Activated T-helper 2 cell treated with anti-CD3 and anti-CD28 coated beads, Interferon-gamma antibody, Interleukin-2, Interleukin-4, amounts not matched to agents 10 μg/mL and 5 μg/mL and 100 μg/mL, durations not matched to agents 14 hours and 24 hours and 36 hours (primary cell): ENCODE data around the gene MAP3K20. TPM values are rescaled to one million over a fixed set of nuclear protein-coding genes. Genes with fewer than 3 reads are reported as not detected.
"Not testable (repeated sequence)": the region's sequence is repeated elsewhere in the genome, so short reads cannot be mapped to it uniquely, and the experiment has no call there.

Experiments used
- DNase-seq: peaks from one replicate; pipeline ENCODE4 v3.0.0; 2021; ENCODE audit warnings: low spot score
- H3K27ac Mint-ChIP-seq: one replicate; pipeline ENCODE4 v1.8.0; 2021; ENCODE audit warnings: mixed read lengths
- H3K27me3 Mint-ChIP-seq: one replicate; pipeline ENCODE4 v1.8.0; 2021; ENCODE audit warnings: low read depth, mixed read lengths
- H3K36me3 Mint-ChIP-seq: one replicate; pipeline ENCODE4 v1.8.0; 2021; ENCODE audit warnings: low read depth, mixed read lengths
- H3K4me1 Mint-ChIP-seq: one replicate; pipeline ENCODE4 v1.8.0; 2021; ENCODE audit warnings: low read depth, mixed read lengths
- H3K4me3 Mint-ChIP-seq: one replicate; pipeline ENCODE4 v1.8.0; 2021; ENCODE audit warnings: low read depth, mild to moderate bottlenecking, moderate library complexity, mixed read lengths
- H3K9me3 Mint-ChIP-seq: one replicate; pipeline ENCODE4 v1.8.0; 2021; ENCODE audit warnings: mixed read lengths
- intact Hi-C: fragments of 100-400 bp; cut with micrococcal nuclease; formaldehyde crosslinking; loops from one replicate; pipeline ENCODE4 v1.15.1; 2023
- total RNA-seq: library from RNA; stranded (reverse); gene quantifications from 2 replicates; pipeline ENCODE4 v1.2.3, GENCODE V29; 2022

The MAP3K20 gene
- 26.5 and 26.8 TPM in 2 replicates for total RNA-seq

GRCh38 chr2:173075781-173076580 lies at the start of gene MAP3K20:
Gene MAP3K20 (plus strand): TSS chr2:173075846. CDS start chr2:173091032, 15,186 bp downstream.
- H3K4me3 Mint-ChIP-seq: peak within 1 kb of the TSS; percentile 82
- peaks cover 29% of the 10 kb centered on the region for H3K4me1 Mint-ChIP-seq
- peaks cover 6% of the 10 kb centered on the region for H3K36me3 Mint-ChIP-seq
- no peaks in the 10 kb centered on the region for H3K9me3 Mint-ChIP-seq
- H3K27me3 Mint-ChIP-seq: peaks cover 30% of the 10 kb centered on the region
- peak within 1 kb of the TSS; percentile 75 for H3K27ac Mint-ChIP-seq
- intact Hi-C loops: loop anchor here (1.0 to 5.0 kb wide), 3 partner anchors 57 to 134 kb away; no protein-coding TSS in a partner anchor
- peak; percentile 44 for DNase-seq

DNA sequence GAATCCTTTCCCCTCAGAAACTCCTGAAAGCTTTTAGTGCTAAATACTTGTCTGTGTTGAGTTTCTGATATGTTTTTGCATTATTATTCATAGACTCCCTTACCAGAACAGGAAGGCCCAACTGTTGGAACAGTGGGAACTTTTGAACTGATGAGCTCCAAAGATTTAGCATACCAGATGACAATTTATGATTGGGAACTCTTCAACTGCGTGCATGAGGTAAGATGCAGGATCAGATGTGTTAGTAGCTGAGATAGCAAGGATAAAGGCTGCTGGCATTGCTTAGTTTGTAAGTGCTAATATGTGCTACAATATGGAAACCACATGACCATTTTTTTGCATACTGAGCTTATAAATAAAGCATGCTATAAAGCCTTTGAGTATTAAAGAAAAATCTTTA lies 49.2 kb upstream of the MAP3K20 start:
- Mint-ChIP-seq H3K27ac (no peak overlapping the region), H3K36me3 (no peaks in the 10 kb centered on the region), H3K27me3 (peaks cover 16% of the 10 kb centered on the region), H3K4me1 (peaks cover 4% of the 10 kb centered on the region), H3K4me3 (no peak overlapping the region), H3K9me3 (no peaks in the 10 kb centered on the region)
- no peak for DNase-seq
- intact Hi-C loops: loop anchor here (2.0 to 10.0 kb wide), 2 partner anchors 220 to 328 kb away; partner anchors contain the start of gene CDCA7

DNA sequence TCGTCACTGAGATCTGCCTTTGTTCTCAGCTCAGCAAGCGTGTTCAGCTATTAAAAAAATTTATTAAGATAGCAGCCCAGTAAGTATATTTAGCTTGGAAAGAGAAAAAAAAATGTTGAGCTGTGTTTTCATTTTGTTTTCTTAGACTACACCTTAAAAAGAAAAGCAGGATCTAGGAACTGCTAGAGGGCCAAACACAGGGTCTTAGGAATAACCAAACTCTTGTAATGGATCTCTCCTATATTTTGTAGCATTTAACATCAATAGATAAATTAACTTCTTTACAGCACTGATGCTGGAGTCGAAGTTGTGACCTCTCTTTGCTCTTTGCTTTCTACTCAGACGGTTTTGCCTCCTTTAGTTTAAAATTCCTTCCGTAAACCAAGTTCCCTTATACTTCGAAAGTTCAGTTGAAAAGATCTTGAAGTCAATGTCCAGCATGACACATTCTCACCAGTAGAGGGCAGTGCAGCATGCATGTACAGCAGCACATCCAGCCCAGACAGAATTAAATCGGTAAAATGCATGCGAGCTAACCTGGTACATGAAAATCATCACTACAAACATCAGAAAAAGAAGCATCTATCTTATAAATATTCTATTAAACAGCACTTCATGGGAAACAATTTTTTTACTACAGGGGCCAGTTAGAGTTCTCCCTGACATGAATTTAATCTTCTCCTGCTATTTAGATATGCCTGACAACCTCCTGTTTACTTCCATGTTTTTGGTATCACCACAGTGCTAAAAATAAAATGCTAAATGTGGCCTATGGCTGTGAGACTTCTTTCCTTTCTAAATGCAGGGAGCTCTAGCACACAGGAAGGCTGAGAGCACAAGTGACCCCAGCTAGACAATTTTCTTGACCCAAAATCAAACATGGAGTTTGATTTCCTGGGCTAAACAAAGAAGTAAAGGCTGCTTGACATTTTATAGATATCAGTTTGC lies 48.2 kb upstream of the MAP3K20 start:
- H3K4me1 Mint-ChIP-seq: peaks cover 4% of the 10 kb centered on the region
- peak; percentile 60 for DNase-seq
- H3K36me3 Mint-ChIP-seq: no peaks in the 10 kb centered on the region
- no peak overlapping the region for H3K4me3 Mint-ChIP-seq
- intact Hi-C loops: loop anchor here (1.0 to 10.0 kb wide), 3 partner anchors 183 to 327 kb away; partner anchors contain the start of gene CDCA7
- no peak overlapping the region for H3K27ac Mint-ChIP-seq
- peaks cover 17% of the 10 kb centered on the region for H3K27me3 Mint-ChIP-seq
- H3K9me3 Mint-ChIP-seq: no peaks in the 10 kb centered on the region

- intact Hi-C loops: loop anchor here (10.0 kb wide), 1 partner anchor 327 kb away; the partner anchor contains the start of gene CDCA7
- H3K4me3 Mint-ChIP-seq: no peak overlapping the region
- peaks cover 4% of the 10 kb centered on the region for H3K4me1 Mint-ChIP-seq
- H3K9me3 Mint-ChIP-seq: no peaks in the 10 kb centered on the region
- DNase-seq: no peak
- no peaks in the 10 kb centered on the region for H3K36me3 Mint-ChIP-seq
- no peak overlapping the region for H3K27ac Mint-ChIP-seq
- H3K27me3 Mint-ChIP-seq: peaks cover 17% of the 10 kb centered on the region
These were observed 47.5 kb upstream of the MAP3K20 start for GRCh38 chr2:173028141-173028540.

GRCh38 chr2:173028671-173029070 lies 47.0 kb upstream of the MAP3K20 start:
- Mint-ChIP-seq H3K36me3 (no peaks in the 10 kb centered on the region), H3K4me1 (peaks cover 4% of the 10 kb centered on the region), H3K9me3 (no peaks in the 10 kb centered on the region), H3K4me3 (no peak overlapping the region), H3K27ac (no peak overlapping the region), H3K27me3 (peaks cover 17% of the 10 kb centered on the region)
- DNase-seq: no peak
- intact Hi-C loops: loop anchor here (10.0 kb wide), 1 partner anchor 326 kb away; the partner anchor contains the start of gene CDCA7

- Mint-ChIP-seq H3K27me3 (peaks cover 20% of the 10 kb centered on the region), H3K36me3 (no peaks in the 10 kb centered on the region), H3K4me3 (no peak overlapping the region), H3K9me3 (no peaks in the 10 kb centered on the region), H3K4me1 (peaks cover 4% of the 10 kb centered on the region), H3K27ac (no peak overlapping the region)
- intact Hi-C loops: no loop called here
- DNase-seq: no peak
These were observed 44.8 kb upstream of the MAP3K20 start for GRCh38 chr2:173030561-173031490.

DNA sequence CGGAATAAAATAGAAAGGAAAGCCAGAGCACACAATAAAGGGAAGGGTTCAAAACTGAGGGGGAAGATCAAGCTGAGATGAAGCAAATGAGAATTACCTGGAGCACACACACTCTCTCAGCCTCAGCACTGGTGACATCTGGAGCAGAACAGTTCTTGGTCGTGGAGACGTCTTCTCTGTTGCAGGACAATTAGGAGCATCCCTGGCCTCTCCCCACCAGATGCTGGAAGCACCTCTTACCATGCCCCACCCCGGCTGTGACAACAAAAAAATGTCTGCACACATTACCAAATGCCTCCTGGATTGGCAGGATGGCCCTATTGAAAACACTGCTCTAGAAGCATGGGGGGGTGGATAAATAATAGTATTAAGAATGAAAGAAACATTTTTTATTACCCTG lies 43.6 kb upstream of the MAP3K20 start:
- H3K4me1 Mint-ChIP-seq: peaks cover 4% of the 10 kb centered on the region
- peaks cover 20% of the 10 kb centered on the region for H3K27me3 Mint-ChIP-seq

DNA sequence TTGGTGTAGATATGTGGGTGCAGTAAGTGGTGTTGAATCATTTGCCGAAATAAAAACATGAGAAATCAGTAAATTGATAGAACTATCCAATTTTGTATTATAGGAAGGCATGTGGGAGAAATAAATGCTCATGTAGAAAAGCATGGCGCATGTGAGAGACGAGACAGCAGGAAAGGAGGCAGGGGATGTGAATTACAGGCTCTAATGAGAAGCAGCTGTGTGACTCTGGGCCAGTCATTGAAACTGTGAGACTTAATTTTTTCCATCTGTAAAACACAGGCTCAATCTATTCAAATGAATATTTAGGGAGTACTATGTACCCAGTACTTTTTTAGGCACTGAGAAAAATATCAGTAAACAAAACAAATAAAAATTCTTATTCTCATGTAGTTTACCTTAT lies 42.6 kb upstream of the MAP3K20 start:
- H3K4me1 Mint-ChIP-seq: no peaks in the 10 kb centered on the region
- no peak overlapping the region for H3K27ac Mint-ChIP-seq
- H3K36me3 Mint-ChIP-seq: no peaks in the 10 kb centered on the region
- peaks cover 17% of the 10 kb centered on the region for H3K27me3 Mint-ChIP-seq
- no peak for DNase-seq
- H3K9me3 Mint-ChIP-seq: no peaks in the 10 kb centered on the region
- intact Hi-C loops: no loop called here
- no peak overlapping the region for H3K4me3 Mint-ChIP-seq

More for the DNA sequence above, 43.6 kb upstream of the MAP3K20 start:
- H3K9me3 Mint-ChIP-seq: no peaks in the 10 kb centered on the region
- H3K36me3 Mint-ChIP-seq: no peaks in the 10 kb centered on the region
- H3K27ac Mint-ChIP-seq: no peak overlapping the region
- no peak overlapping the region for H3K4me3 Mint-ChIP-seq
- DNase-seq: no peak
- intact Hi-C loops: no loop called here

GRCh38 chr2:173034143-173034542 lies 41.5 kb upstream of the MAP3K20 start:
- Mint-ChIP-seq H3K4me1 (no peaks in the 10 kb centered on the region), H3K9me3 (no peaks in the 10 kb centered on the region), H3K27ac (no peak overlapping the region), H3K27me3 (peaks cover 17% of the 10 kb centered on the region), H3K4me3 (no peak overlapping the region), H3K36me3 (no peaks in the 10 kb centered on the region)
- intact Hi-C loops: no loop called here
- DNase-seq: no peak

GRCh38 chr2:173037245-173038120 lies 38.2 kb upstream of the MAP3K20 start:
- intact Hi-C loops: no loop called here
- no peaks in the 10 kb centered on the region for H3K4me1 Mint-ChIP-seq
- H3K27ac Mint-ChIP-seq: no peak overlapping the region
- DNase-seq: no peak
- peaks cover 3% of the 10 kb centered on the region for H3K27me3 Mint-ChIP-seq
- H3K9me3 Mint-ChIP-seq: no peaks in the 10 kb centered on the region
- no peak overlapping the region for H3K4me3 Mint-ChIP-seq
- H3K36me3 Mint-ChIP-seq: no peaks in the 10 kb centered on the region

- intact Hi-C loops, DNase-seq, H3K9me3 Mint-ChIP-seq, H3K4me1 Mint-ChIP-seq, H3K27ac Mint-ChIP-seq, H3K4me3 Mint-ChIP-seq, H3K27me3 Mint-ChIP-seq, H3K36me3 Mint-ChIP-seq: not testable (repeated sequence)
These were observed 37.4 kb upstream of the MAP3K20 start for GRCh38 chr2:173038257-173038656.
